Stimulated activated CD8-positive, alpha-beta memory T cell treated with anti-CD3 and anti-CD28 coated beads, Interleukin-15, amount 100 ng/mL, for 48 hours (primary cell): ENCODE results near the gene INPP5D.
"Not testable (repeated sequence)": the region's sequence is repeated elsewhere in the genome, so short reads cannot be mapped to it uniquely, and the experiment has no call there.

Experiments
- DNase-seq, 2 donors: peaks; one replicate each; pipeline ENCODE4 v3.0.0-alpha.2; 2020; ENCODE audit warnings: low read depth in 2 of 2

Gene INPP5D

GRCh38 chr2:233117811-233118647, 57.9 kb downstream of the INPP5D start:
- no peak for DNase-seq

- DNase-seq: no peak
Observed at GRCh38 chr2:233118648-233119000, 58.5 kb downstream of the INPP5D start.

GRCh38 chr2:233119123-233119522, 59.0 kb downstream of the INPP5D start:
- DNase-seq: no peak

- DNase-seq: no peak
Observed at GRCh38 chr2:233119806-233120205, 59.7 kb downstream of the INPP5D start.

GRCh38 chr2:233120459-233120858, 60.3 kb downstream of the INPP5D start:
- DNase-seq: no peak

DNA sequence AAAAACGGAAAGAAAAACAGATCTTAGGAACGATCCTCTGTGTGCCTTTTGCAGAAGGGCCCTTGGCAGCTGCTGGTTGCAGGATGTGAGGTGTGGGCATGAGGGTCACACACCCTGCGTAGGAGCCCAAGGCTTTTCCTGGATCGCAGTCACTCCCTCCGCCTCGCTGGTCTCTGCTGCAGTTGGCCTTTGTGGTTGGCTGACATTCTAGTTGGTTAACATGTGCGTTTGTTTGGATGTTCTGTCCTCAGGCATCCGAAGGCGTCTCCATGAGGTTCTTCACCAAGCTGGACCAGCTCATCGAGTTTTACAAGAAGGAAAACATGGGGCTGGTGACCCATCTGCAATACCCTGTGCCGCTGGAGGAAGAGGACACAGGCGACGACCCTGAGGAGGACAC, 61.7 kb downstream of the INPP5D start:
- DNase-seq: no peak

GRCh38 chr2:233122541-233122940, 62.4 kb downstream of the INPP5D start:
- DNase-seq: no peak

DNA sequence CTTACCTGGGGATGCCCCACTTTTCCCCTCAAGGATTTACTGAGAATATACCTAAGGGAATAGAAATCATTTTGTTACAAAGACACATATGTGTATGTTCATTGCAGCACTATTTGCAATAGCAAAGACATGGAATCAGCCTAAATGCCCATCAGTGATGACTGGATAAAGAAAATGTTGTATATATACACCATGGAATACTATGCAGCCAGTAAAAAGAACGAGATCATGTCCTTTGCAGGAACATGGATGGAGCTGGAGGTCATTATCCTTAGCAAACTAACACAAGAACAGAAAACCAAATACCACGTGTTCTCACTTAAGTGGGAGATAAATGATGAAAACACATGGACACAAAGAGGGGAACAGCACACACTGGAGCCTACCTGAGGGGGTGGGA, 63.4 kb downstream of the INPP5D start:
- not testable (repeated sequence) for DNase-seq

- DNase-seq: no peak
Observed at GRCh38 chr2:233124421-233125080, 64.4 kb downstream of the INPP5D start.

GRCh38 chr2:233125455-233126065, 65.4 kb downstream of the INPP5D start:
- DNase-seq: no peak

DNA sequence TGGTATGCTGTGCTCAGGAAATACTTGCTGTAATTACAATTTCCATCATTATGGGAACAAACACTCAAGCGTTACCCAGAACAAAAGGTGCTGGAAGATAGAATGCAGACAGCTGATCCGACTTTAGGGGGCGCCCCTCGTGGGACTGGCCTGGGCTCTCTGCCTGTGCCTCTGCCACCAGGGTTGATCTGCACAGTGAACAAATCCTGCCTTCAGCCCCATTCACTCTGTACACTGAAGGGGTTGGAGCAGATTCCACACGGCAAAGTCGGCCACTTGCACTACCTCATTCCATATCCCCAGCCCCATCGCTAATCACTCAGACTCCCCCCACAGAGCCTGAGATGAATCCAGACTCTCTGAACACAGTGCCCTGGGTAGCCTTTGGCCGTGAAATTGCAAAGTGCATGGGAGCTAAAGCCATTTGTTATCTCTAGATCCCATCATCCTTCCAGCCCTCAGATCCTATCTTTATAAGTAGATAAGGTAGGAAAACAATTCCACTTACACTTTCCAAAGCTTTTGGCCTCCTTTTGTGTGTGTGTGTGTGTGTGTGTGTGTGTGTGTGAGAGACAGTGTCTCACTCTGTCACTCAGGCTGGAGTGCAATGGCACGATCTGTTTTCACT, 69.3 kb downstream of the INPP5D start:
- DNase-seq: no peak

GRCh38 chr2:233130024-233130423, 69.9 kb downstream of the INPP5D start:
- no peak for DNase-seq

GRCh38 chr2:233130481-233131020, 70.4 kb downstream of the INPP5D start:
- DNase-seq: no peak

GRCh38 chr2:233131936-233132720, 72.0 kb downstream of the INPP5D start:
- DNase-seq: no peak

- no peak for DNase-seq
Observed at GRCh38 chr2:233133239-233133638, 73.1 kb downstream of the INPP5D start.

DNA sequence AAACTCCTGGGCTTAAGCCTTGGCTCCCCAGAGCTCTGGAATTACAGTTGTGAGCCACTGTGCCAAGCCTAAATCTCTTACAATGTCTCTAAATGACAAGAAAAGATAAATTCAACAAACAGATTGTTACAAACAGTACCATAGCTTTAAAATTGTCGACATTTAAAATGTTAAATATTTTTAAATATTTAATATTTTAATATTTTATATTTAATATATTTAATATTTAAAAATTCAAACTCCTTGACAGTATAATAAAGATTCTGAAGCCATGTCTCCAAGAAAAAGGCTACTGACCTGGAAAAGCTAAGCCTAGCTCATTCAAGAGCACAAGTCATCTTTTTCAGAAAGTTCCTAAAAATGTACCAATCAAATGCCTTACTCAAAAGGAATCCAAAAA, 75.3 kb downstream of the INPP5D start:
- no peak for DNase-seq

DNA sequence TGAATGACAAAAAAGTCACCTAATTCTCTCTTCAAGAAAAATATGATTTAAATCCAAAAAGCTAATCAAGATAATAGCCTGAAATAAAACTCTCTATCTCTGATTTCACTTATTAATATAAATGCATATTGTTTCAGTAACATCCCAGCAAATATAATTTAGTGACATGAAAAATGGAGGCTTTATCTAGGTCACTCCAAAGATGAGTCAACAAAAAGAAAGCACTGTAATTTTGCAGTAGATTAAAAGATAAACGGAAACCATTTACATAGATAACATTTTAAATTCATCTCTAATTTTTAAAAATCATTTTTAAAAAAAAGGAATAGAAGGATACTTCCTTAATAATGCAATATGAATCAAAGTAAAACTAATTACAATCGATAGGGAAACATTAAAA, 76.9 kb downstream of the INPP5D start:
- no peak for DNase-seq

- DNase-seq: no peak
Observed at GRCh38 chr2:233140077-233140585, 80.0 kb downstream of the INPP5D start.

- no peak for DNase-seq
Observed at GRCh38 chr2:233140978-233141377, 80.8 kb downstream of the INPP5D start.

DNA sequence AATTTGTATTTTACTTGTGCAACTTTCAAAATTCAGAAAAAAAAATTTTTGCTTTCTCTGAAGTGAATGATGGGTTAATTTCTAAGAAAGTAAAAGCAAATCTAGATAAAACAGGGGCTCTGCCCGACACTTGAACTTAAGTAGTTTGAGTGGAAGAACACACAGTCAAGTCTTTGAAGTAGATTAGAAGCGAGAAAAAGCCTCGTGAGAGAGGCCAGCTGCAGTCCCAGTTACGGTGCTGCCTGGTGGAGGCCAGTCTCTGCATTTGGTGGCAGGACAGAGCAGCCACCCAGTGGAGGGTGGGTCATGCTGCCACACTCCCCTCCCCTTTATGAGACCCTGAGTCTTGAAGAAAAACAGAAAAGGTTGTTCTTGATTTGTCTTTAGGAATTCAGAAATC, 81.8 kb downstream of the INPP5D start:
- no peak for DNase-seq

DNA sequence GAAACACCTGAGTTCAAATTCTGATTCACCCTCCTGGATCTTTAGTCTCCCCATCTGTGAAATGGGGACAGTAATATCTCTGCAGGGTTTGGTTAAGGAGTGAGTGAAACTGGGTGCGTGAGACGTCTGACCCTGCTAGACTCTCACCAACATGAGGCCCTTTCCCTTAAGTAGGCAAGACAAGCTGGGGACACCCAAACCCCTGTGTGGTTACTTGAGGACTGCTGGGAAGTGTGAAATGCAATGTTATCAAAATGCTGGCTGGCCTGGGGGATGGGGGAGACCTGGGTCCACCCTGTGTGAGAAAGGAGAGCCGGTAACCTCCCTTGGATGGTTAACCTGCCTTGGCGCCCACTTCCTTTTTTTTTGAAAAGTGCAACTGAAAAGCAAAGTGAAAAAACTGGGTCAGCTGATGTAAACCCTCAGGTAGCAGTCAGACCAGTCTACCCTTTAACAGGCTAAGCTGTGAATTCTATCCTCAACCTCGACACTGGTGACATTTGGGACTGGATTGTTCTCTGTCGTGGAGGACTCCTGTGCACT, 82.3 kb downstream of the INPP5D start:
- peak in 1 of 2 donors; percentile 12 for DNase-seq
